ENCODE data around the gene ZNF98. TPM values are rescaled to one million over a fixed set of nuclear protein-coding genes. Genes with fewer than 3 reads are reported as not detected.

Gene ZNF98
- 1 to 10 TPM in 1 of 2 donors, under 1 TPM in 1; 0.50 to 4.9 TPM for total RNA-seq
- long read RNA-seq, partial matches to known transcripts: 0 of 2 reads
- long read RNA-seq, other reads (novel, unspliced or antisense): 1 of 2 reads

- ATAC-seq: peak; percentile 70 to 96
- DNase-seq: peak; percentile 89
- intact Hi-C loops (cut with DNase I): no loop called here
Observed at GRCh38 chr19:22422211-22422610, at the start of gene ZNF98. ZNF98 (minus strand) TSS chr19:22422346; CDS start chr19:22422224, 122 bp downstream.

GRCh38 chr19:22446605-22447004 is 24.5 kb upstream of the ZNF98 start:
- intact Hi-C loops (cut with DNase I): no loop called here
- ATAC-seq (no peak), DNase-seq (no peak)

GRCh38 chr19:22438011-22438410 is 15.9 kb upstream of the ZNF98 start:
- DNase-seq (no peak), ATAC-seq (no peak)
- intact Hi-C loops (cut with DNase I): no loop called here

GRCh38 chr19:22427960-22428913 is 6.1 kb upstream of the ZNF98 start:
- no peak for ATAC-seq
- DNase-seq: peak; percentile 30
- intact Hi-C loops (cut with DNase I): no loop called here

- ATAC-seq: peak in 1 of 2 donors; percentile 26
- intact Hi-C loops (cut with DNase I): no loop called here
- DNase-seq: peak; percentile 28
Observed at GRCh38 chr19:22427547-22427946, 5.4 kb upstream of the ZNF98 start.

- DNase-seq (no peak), ATAC-seq (no peak)
- intact Hi-C loops (cut with DNase I): no loop called here
Observed at GRCh38 chr19:22426901-22427300, 4.8 kb upstream of the ZNF98 start.

- intact Hi-C loops (cut with DNase I): no loop called here
- ATAC-seq: peak in 1 of 2 donors; percentile 23
- DNase-seq: no peak
Observed at GRCh38 chr19:22421797-22422196, 349 bp downstream of the ZNF98 start.

GRCh38 chr19:22354665-22355064 is 67.5 kb downstream of the ZNF98 start:
- intact Hi-C loops (cut with DNase I): no loop called here
- ATAC-seq (no peak), DNase-seq (no peak)

Other genes with a start within 250 kb of the ZNF98 start
- gene ZNF676, start 225.4 kb downstream of the ZNF98 start, total RNA-seq: 1 to 10 TPM; 2.5 to 3.7 TPM
- not detected for gene ZNF729, start 135.9 kb downstream of the ZNF98 start, total RNA-seq
- under 1 TPM; 0.29 to 0.32 TPM for gene ZNF492, start 212.0 kb upstream of the ZNF98 start, total RNA-seq

Data from left cardiac atrium (tissue), 4 donors.